Measurements from ENCODE around the gene PSME1.

The PSME1 gene

GRCh38 chr14:24135834-24136683 is at the start of gene PSME1:
TSS of gene PSME1 (plus strand) at chr14:24136194. CDS start at chr14:24136263, 69 bp downstream.
- ATAC-seq (replicated peaks): peak; percentile 92 to 96

GRCh38 chr14:24087004-24087403 is 49.0 kb upstream of the PSME1 start:
- peaks cover 10 to 15% of the 10 kb centered on the region in 2 donors for H3K4me1 Mint-ChIP-seq
- DNase-seq: no peak
- no peaks in the 10 kb centered on the region for H3K36me3 Mint-ChIP-seq
- no peak overlapping the region for H3K4me3 Mint-ChIP-seq
- no peaks in the 10 kb centered on the region for H3K27me3 Mint-ChIP-seq
- ATAC-seq (replicated peaks): no peak
- H3K27ac Mint-ChIP-seq: no peak overlapping the region
- no peaks in the 10 kb centered on the region for H3K9me3 Mint-ChIP-seq

More at GRCh38 chr14:24135834-24136683, at the start of gene PSME1:
- Mint-ChIP-seq H3K4me3 (peak within 1 kb of the TSS; percentile 90 to 93), H3K9me3 (no peaks in the 10 kb centered on the region), H3K36me3 (peaks cover 32 to 35% of the 10 kb centered on the region in 2 donors), H3K27me3 (no peaks in the 10 kb centered on the region), H3K27ac (peak within 1 kb of the TSS; percentile 97), H3K4me1 (peaks cover 45 to 65% of the 10 kb centered on the region in 2 donors)
- DNase-seq: peak; percentile 89

GRCh38 chr14:24088095-24088494 is 47.9 kb upstream of the PSME1 start:
- Mint-ChIP-seq H3K36me3 (no peaks in the 10 kb centered on the region), H3K4me1 (peaks cover 10 to 11% of the 10 kb centered on the region in 2 donors), H3K27ac (no peak overlapping the region), H3K27me3 (no peaks in the 10 kb centered on the region), H3K9me3 (no peaks in the 10 kb centered on the region), H3K4me3 (no peak overlapping the region)
- no peak for DNase-seq
- no peak for ATAC-seq (replicated peaks)

- no peaks in the 10 kb centered on the region for H3K27me3 Mint-ChIP-seq
- DNase-seq (no peak), ATAC-seq (replicated peaks) (no peak)
- no peaks in the 10 kb centered on the region for H3K9me3 Mint-ChIP-seq
- H3K36me3 Mint-ChIP-seq: peaks cover 0 to 6% of the 10 kb centered on the region in 2 donors
- H3K27ac Mint-ChIP-seq: no peak overlapping the region
- H3K4me3 Mint-ChIP-seq: no peak overlapping the region
- H3K4me1 Mint-ChIP-seq: peaks cover 15 to 22% of the 10 kb centered on the region in 2 donors
These were observed 46.1 kb upstream of the PSME1 start for GRCh38 chr14:24089890-24090289.

- peaks cover 9 to 23% of the 10 kb centered on the region in 2 donors for H3K36me3 Mint-ChIP-seq
- H3K4me3 Mint-ChIP-seq: no peak overlapping the region
- ATAC-seq (replicated peaks) (no peak), DNase-seq (no peak)
- no peaks in the 10 kb centered on the region for H3K9me3 Mint-ChIP-seq
- H3K27me3 Mint-ChIP-seq: no peaks in the 10 kb centered on the region
- no peak overlapping the region for H3K27ac Mint-ChIP-seq
- peaks cover 27 to 41% of the 10 kb centered on the region in 2 donors for H3K4me1 Mint-ChIP-seq
These were observed 43.9 kb upstream of the PSME1 start for GRCh38 chr14:24092110-24092504.

- Mint-ChIP-seq H3K36me3 (peaks cover 9 to 23% of the 10 kb centered on the region in 2 donors), H3K9me3 (no peaks in the 10 kb centered on the region), H3K27me3 (no peaks in the 10 kb centered on the region), H3K4me1 (peaks cover 27 to 41% of the 10 kb centered on the region in 2 donors), H3K4me3 (peak overlapping the region in 1 of 2 donors; percentile 99), H3K27ac (no peak overlapping the region)
- DNase-seq (no peak), ATAC-seq (replicated peaks) (no peak)
These were observed 43.3 kb upstream of the PSME1 start for GRCh38 chr14:24092505-24093206.

GRCh38 chr14:24093207-24093900 is 42.6 kb upstream of the PSME1 start:
- Mint-ChIP-seq H3K36me3 (peaks cover 14 to 27% of the 10 kb centered on the region in 2 donors), H3K4me3 (peak overlapping the region; percentile 95 to 99), H3K9me3 (no peaks in the 10 kb centered on the region), H3K27ac (peak overlapping the region; percentile 99), H3K4me1 (peaks cover 27 to 41% of the 10 kb centered on the region in 2 donors), H3K27me3 (no peaks in the 10 kb centered on the region)
- ATAC-seq (replicated peaks): no peak
- DNase-seq: no peak

- H3K9me3 Mint-ChIP-seq: no peaks in the 10 kb centered on the region
- DNase-seq (peak; percentile 73), ATAC-seq (replicated peaks) (peak; percentile 54 to 65)
- H3K4me1 Mint-ChIP-seq: peaks cover 27 to 41% of the 10 kb centered on the region in 2 donors
- H3K36me3 Mint-ChIP-seq: peaks cover 14 to 27% of the 10 kb centered on the region in 2 donors
- no peaks in the 10 kb centered on the region for H3K27me3 Mint-ChIP-seq
- peak within 1 kb of the TSS; percentile 99 for H3K27ac Mint-ChIP-seq
- H3K4me3 Mint-ChIP-seq: peak within 1 kb of the TSS; percentile 95 to 99
These were observed 41.8 kb upstream of the PSME1 start, which contains the start of gene PCK2 for GRCh38 chr14:24093901-24094840. TSS of gene PCK2 (plus strand) at chr14:24094311. CDS start at chr14:24094406, 95 bp downstream.

- H3K9me3 Mint-ChIP-seq: no peaks in the 10 kb centered on the region
- peaks cover 19 to 34% of the 10 kb centered on the region in 2 donors for H3K36me3 Mint-ChIP-seq
- H3K27me3 Mint-ChIP-seq: no peaks in the 10 kb centered on the region
- H3K27ac Mint-ChIP-seq: peak overlapping the region; percentile 99
- peak; percentile 8 to 10 for ATAC-seq (replicated peaks)
- H3K4me1 Mint-ChIP-seq: peaks cover 30 to 37% of the 10 kb centered on the region in 2 donors
- peak overlapping the region; percentile 95 to 99 for H3K4me3 Mint-ChIP-seq
- DNase-seq: no peak
These were observed 41.1 kb upstream of the PSME1 start for GRCh38 chr14:24094841-24095270.

- Mint-ChIP-seq H3K4me3 (peak overlapping the region; percentile 95 to 99), H3K9me3 (no peaks in the 10 kb centered on the region), H3K4me1 (peaks cover 29 to 36% of the 10 kb centered on the region in 2 donors), H3K27ac (peak overlapping the region; percentile 99), H3K36me3 (peaks cover 22 to 38% of the 10 kb centered on the region in 2 donors), H3K27me3 (no peaks in the 10 kb centered on the region)
- ATAC-seq (replicated peaks): peak; percentile 84 to 85
- peak; percentile 90 for DNase-seq
These were observed 40.5 kb upstream of the PSME1 start for GRCh38 chr14:24095271-24096068.

GRCh38 chr14:24096545-24097181 is 39.3 kb upstream of the PSME1 start:
- H3K36me3 Mint-ChIP-seq: peaks cover 28 to 48% of the 10 kb centered on the region in 2 donors
- H3K4me3 Mint-ChIP-seq: peak overlapping the region; percentile 32 to 41
- peaks cover 28 to 37% of the 10 kb centered on the region in 2 donors for H3K4me1 Mint-ChIP-seq
- H3K27me3 Mint-ChIP-seq: no peaks in the 10 kb centered on the region
- ATAC-seq (replicated peaks): no peak
- H3K9me3 Mint-ChIP-seq: no peaks in the 10 kb centered on the region
- DNase-seq: no peak
- peak overlapping the region; percentile 85 for H3K27ac Mint-ChIP-seq

GRCh38 chr14:24098229-24098926 is 37.6 kb upstream of the PSME1 start:
- no peaks in the 10 kb centered on the region for H3K27me3 Mint-ChIP-seq
- H3K4me1 Mint-ChIP-seq: peaks cover 21 to 35% of the 10 kb centered on the region in 2 donors
- DNase-seq (no peak), ATAC-seq (replicated peaks) (no peak)
- peak overlapping the region; percentile 81 for H3K27ac Mint-ChIP-seq
- H3K9me3 Mint-ChIP-seq: no peaks in the 10 kb centered on the region
- no peak overlapping the region for H3K4me3 Mint-ChIP-seq
- H3K36me3 Mint-ChIP-seq: peaks cover 37 to 59% of the 10 kb centered on the region in 2 donors

Measured in stimulated activated naive B cell treated with anti-CD40 and anti-IgM and Interleukin-4, amounts not matched to agents 10 μg/mL and 1 μg/mL and 100 μg/mL, for 72 hours (primary cell).